B cell (primary cell): ENCODE measurements around the gene CAMKV. TPM values are rescaled to one million over a fixed set of nuclear protein-coding genes. Genes with fewer than 3 reads are reported as not detected.

Experiments used
- ATAC-seq: fragments of 200-7000 bp; cut with Tn5 transposase; one replicate; pipeline ENCODE4 v1.10.0; 2021; ENCODE audit warnings: low read depth, mild to moderate bottlenecking, moderate number of reproducible peaks, moderate library complexity
- CTCF ChIA-PET: fragments of 350-600 bp; sonication (Branson Sonifier 250); formaldehyde crosslinking; loops from one replicate; lab custom pipeline; 2021; ENCODE audit warnings: antibody characterized with exemption, inconsistent platforms; lab: Charles Lee
- POLR2A ChIA-PET: fragments of 350-600 bp; sonication (Branson Sonifier 250); formaldehyde crosslinking; loops from one replicate; lab custom pipeline; 2021; ENCODE audit warnings: antibody characterized with exemption; lab: Charles Lee
- DNase-seq: peaks from one replicate; pipeline ENCODE4 v3.0.0; 2013
- H2AFZ ChIP-seq: 2 replicates; pipeline ENCODE4 v1.6.1; 2012; ENCODE audit warnings: mild to moderate bottlenecking, low read depth, low read length; ENCODE audit not compliant: insufficient read depth, poor library complexity, severe bottlenecking
- H3K27ac ChIP-seq, 2 donors: 1 replicate in 1 of 2; 2 replicates in 1 of 2; pipeline ENCODE4 v1.5.1; 2012 to 2013; ENCODE audit warnings: low read length in 2 of 2, mild to moderate bottlenecking in 2 of 2, moderate library complexity in 1 of 2
- H3K27me3 ChIP-seq, 4 experiments: fragments of 200-600 bp in 1 of 4; sonication (generic) in 1 of 4; replicated peaks in 1 of 4; 1 replicate in 2 of 4; 2 replicates in 2 of 4; pipeline versions ENCODE4 v1.6.1 to v1.7.0; 2013 to 2016; ENCODE audit warnings: low read length in 3 of 4, mild to moderate bottlenecking in 2 of 4, mixed read lengths in 1 of 4, moderate library complexity in 1 of 4; ENCODE audit not compliant: insufficient read depth in 4 of 4, control insufficient read depth in 3 of 4; ENCODE audit errors: control extremely low read depth in 1 of 4
- H3K36me3 ChIP-seq, 2 experiments: replicated peaks in 1 of 2; 1 replicate in 1 of 2; 2 replicates in 1 of 2; pipeline versions ENCODE4 v1.6.1 to v1.7.1; 2013; ENCODE audit warnings: low read length in 1 of 2; ENCODE audit not compliant: insufficient read depth in 2 of 2, control insufficient read depth in 1 of 2; ENCODE audit errors: control extremely low read depth in 1 of 2, extremely low read depth in 1 of 2
- H3K4me1 ChIP-seq, 2 donors: fragments of 200-600 bp in 1 of 2; sonication (generic) in 1 of 2; 1 replicate in 1 of 2; 2 replicates in 1 of 2; pipeline versions ENCODE4 v1.5.1 to v1.6.1; 2013 to 2017; ENCODE audit warnings: low read length in 2 of 2; ENCODE audit not compliant: control insufficient read depth in 2 of 2, insufficient read depth in 2 of 2
- H3K4me2 ChIP-seq: replicated peaks from 2 replicates; pipeline ENCODE3; 2012; ENCODE audit warnings: mild to moderate bottlenecking, low read depth, low read length; ENCODE audit not compliant: poor library complexity, severe bottlenecking
- H3K4me3 ChIP-seq, 5 experiments: fragments of 200-600 bp in 1 of 5; sonication (generic) in 1 of 5; 1 replicate in 3 of 5; 2 replicates in 2 of 5; pipeline versions ENCODE4 v1.5.1 to v1.7.0; 2011 to 2016; ENCODE audit warnings: low read length in 4 of 5, mild to moderate bottlenecking in 4 of 5, low read depth in 2 of 5, control low read depth in 1 of 5, moderate library complexity in 1 of 5; ENCODE audit not compliant: insufficient read depth in 1 of 5; ENCODE audit errors: control extremely low read depth in 1 of 5, extremely low read depth in 1 of 5
- H3K79me2 ChIP-seq: fragments of 200-600 bp; sonication (generic); one replicate; pipeline ENCODE4 v1.6.0; 2016; ENCODE audit warnings: low read length; ENCODE audit not compliant: control insufficient read depth, insufficient read depth
- H3K9ac ChIP-seq: fragments of 200-600 bp; sonication (generic); 2 replicates; pipeline ENCODE4 v1.6.1; 2017; ENCODE audit warnings: mild to moderate bottlenecking, low read length, moderate library complexity
- H3K9me3 ChIP-seq, 3 donors: one replicate each; pipeline versions ENCODE4 v1.6.1 to v1.7.1; 2013; ENCODE audit warnings: low read length in 2 of 3; ENCODE audit not compliant: control insufficient read depth in 2 of 3, insufficient read depth in 1 of 3; ENCODE audit errors: control extremely low read depth in 1 of 3
- H4K20me1 ChIP-seq: 2 replicates; pipeline ENCODE4 v1.6.0; 2012; ENCODE audit warnings: mild to moderate bottlenecking, low read length; ENCODE audit not compliant: insufficient read depth, control insufficient read depth, poor library complexity, severe bottlenecking
- H3K27ac Mint-ChIP-seq: one replicate; pipeline ENCODE4 v1.8.0; 2021; ENCODE audit warnings: mixed read lengths
- H3K27me3 Mint-ChIP-seq: one replicate; pipeline ENCODE4 v1.8.0; 2021; ENCODE audit warnings: mixed read lengths
- H3K4me1 Mint-ChIP-seq: one replicate; pipeline ENCODE4 v1.8.0; 2021; ENCODE audit warnings: mixed read lengths
- H3K4me3 Mint-ChIP-seq: one replicate; pipeline ENCODE4 v1.8.0; 2021; ENCODE audit warnings: mixed read lengths
- H3K9me3 Mint-ChIP-seq: one replicate; pipeline ENCODE4 v1.8.0; 2022; ENCODE audit warnings: mixed read lengths; ENCODE audit not compliant: insufficient read depth
- CTCF ChIP-seq: fragments of 200-600 bp; IDR thresholded peaks from one replicate; pipeline ENCODE4 v1.8.0; 2022; ENCODE audit warnings: antibody characterized with exemption, mild to moderate bottlenecking
- EZH2 ChIP-seq: IDR thresholded peaks from 2 replicates; pipeline ENCODE4 v1.6.1; 2012; ENCODE audit warnings: borderline replicate concordance, low read depth, mild to moderate bottlenecking, moderate library complexity, low read length; ENCODE audit not compliant: insufficient read depth, poor library complexity, severe bottlenecking
- WGBS: methylation state at CpG from one replicate; pipeline ENCODE4 v1.1.5; 2013; ENCODE audit warnings: missing lambda C conversion rate; ENCODE audit not compliant: insufficient coverage; 5-methylcytosine and 5-hydroxymethylcytosine counted together
- intact Hi-C: fragments of 100-400 bp; cut with micrococcal nuclease; formaldehyde crosslinking; loops from one replicate; pipeline ENCODE4 v1.10.0; 2022
- polyA plus RNA-seq: library from polyadenylated mRNA; depleted of rRNA; stranded (reverse); fragments of >200 nt; gene quantifications from 2 replicates; pipeline ENCODE4 v1.2.3, GENCODE V29; 2012
- total RNA-seq, 2 donors: library from RNA; stranded (reverse); fragments of 120-200 nt in 1 of 2; gene quantifications; 1 replicate in 1 of 2; 2 replicates in 1 of 2; pipeline versions ENCODE4 v1.2.3 to v1.2.4, GENCODE V29; 2013 to 2022

The CAMKV gene
- total and polyA plus RNA-seq, 2 donors (not counting 1 experiment from before 2014, with no cell fraction given) = not detected

DNA sequence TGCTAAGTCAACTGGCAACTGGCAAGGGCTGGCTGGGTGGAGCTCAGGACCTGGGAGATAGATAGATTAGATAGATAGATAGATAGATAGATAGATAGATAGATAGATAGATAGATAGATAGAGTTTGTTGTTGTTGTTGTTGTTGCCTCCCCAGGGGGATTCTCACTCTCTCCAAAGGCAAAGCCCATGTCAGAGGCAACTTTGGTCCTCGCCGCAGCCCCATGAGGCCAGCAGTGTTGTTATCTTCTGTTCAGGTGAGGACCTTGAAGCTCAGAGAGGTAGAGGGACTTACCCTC is 41.4 kb upstream of the CAMKV start:
- H3K9ac ChIP-seq = no peak overlapping the region
- Mint-ChIP-seq H3K9me3 (no peaks in the 10 kb centered on the region), H3K27me3 (no peaks in the 10 kb centered on the region), H3K4me1 (peaks cover 9% of the 10 kb centered on the region), H3K27ac (no peak overlapping the region), H3K4me3 (no peak overlapping the region)
- H4K20me1 ChIP-seq = no peaks in the 10 kb centered on the region
- no peaks in the 10 kb centered on the region for H3K79me2 ChIP-seq
- WGBS = no CpG with 5 or more reads among the region's 2 CpGs
- H3K36me3 ChIP-seq = peaks cover 0 to 6% of the 10 kb centered on the region in 2 experiments
- no peak overlapping the region for H2AFZ ChIP-seq
- ChIA-PET CTCF (no interaction called here), POLR2A (interaction anchor here (0.5 kb wide), 1 partner anchor 191 kb away, joined by 7 read pairs; no protein-coding TSS in a partner anchor)
- H3K27ac ChIP-seq = no peak overlapping the region
- H3K4me2 ChIP-seq = no peak overlapping the region
- H3K9me3 ChIP-seq = no peaks in the 10 kb centered on the region
- no peak for DNase-seq
- no peak for ATAC-seq
- H3K27me3 ChIP-seq = no peaks in the 10 kb centered on the region
- intact Hi-C loops = no loop called here
- no peak overlapping the region for H3K4me3 ChIP-seq
- peaks cover 7% of the 10 kb centered on the region in 2 donors for H3K4me1 ChIP-seq
- TF ChIP-seq CTCF (no peak), EZH2 (no peak)

- peaks cover 15% of the 10 kb centered on the region for H3K4me1 Mint-ChIP-seq
- 94% methylated on average over 42 of the region's 48 CpGs for WGBS
- intact Hi-C loops = no loop called here
These were observed 40.9 kb upstream of the CAMKV start for GRCh38 chr3:49910409-49911123.

More at GRCh38 chr3:49910409-49911123, 40.9 kb upstream of the CAMKV start:
- ATAC-seq (no peak), DNase-seq (no peak)
- no peak overlapping the region for H3K27ac Mint-ChIP-seq
- POLR2A ChIA-PET = interaction anchor here (0.5 kb wide), 1 partner anchor 191 kb away, joined by 7 read pairs; no protein-coding TSS in a partner anchor
- Histone ChIP-seq H3K4me2 (no peak overlapping the region), H3K36me3 (peaks cover 0 to 6% of the 10 kb centered on the region in 2 experiments), H3K27me3 (no peaks in the 10 kb centered on the region), H3K4me3 (no peak overlapping the region), H4K20me1 (no peaks in the 10 kb centered on the region), H2AFZ (no peak overlapping the region), H3K9me3 (no peaks in the 10 kb centered on the region), H3K9ac (no peak overlapping the region), H3K79me2 (no peaks in the 10 kb centered on the region), H3K27ac (no peak overlapping the region), H3K4me1 (peaks cover 11 to 13% of the 10 kb centered on the region in 2 donors)
- no peak overlapping the region for H3K4me3 Mint-ChIP-seq
- CTCF ChIA-PET = no interaction called here
- H3K9me3 Mint-ChIP-seq = no peaks in the 10 kb centered on the region
- no peaks in the 10 kb centered on the region for H3K27me3 Mint-ChIP-seq
- TF ChIP-seq EZH2 (no peak), CTCF (no peak)
